Neural cell (in vitro differentiated cells): Measurements from ENCODE around the gene VPS13C.

Source experiments
- EP300 ChIP-seq: fragments of 450-650 bp; conservative IDR thresholded peaks from 2 replicates; pipeline ENCODE4 v1.6.1; 2014; ENCODE audit warnings: antibody characterized with exemption, mild to moderate bottlenecking, moderate library complexity; ENCODE audit not compliant: poor library complexity, severe bottlenecking
- EZH2 ChIP-seq: fragments of 200-600, 300-800 bp; shearing (Covaris generic), sonication (generic); IDR thresholded peaks from 2 replicates; pipeline ENCODE4 v1.6.1; 2014; ENCODE audit warnings: antibody characterized with exemption, low read length, borderline replicate concordance, mild to moderate bottlenecking; ENCODE audit not compliant: insufficient read depth, poor library complexity, severe bottlenecking
- MXI1 ChIP-seq: fragments of 450-650 bp; conservative IDR thresholded peaks from 2 replicates; pipeline ENCODE4 v1.6.1; 2014; ENCODE audit warnings: antibody characterized with exemption, mild to moderate bottlenecking; ENCODE audit not compliant: poor library complexity, severe bottlenecking
- POLR2AphosphoS5 ChIP-seq: IDR thresholded peaks from 2 replicates; pipeline ENCODE4 v1.6.1; 2012
- RAD21 ChIP-seq: fragments of 450-650 bp; conservative IDR thresholded peaks from 2 replicates; pipeline ENCODE4 v1.6.1; 2014; ENCODE audit warnings: antibody characterized with exemption, mild to moderate bottlenecking, moderate library complexity
- TAF1 ChIP-seq: IDR thresholded peaks from 2 replicates; pipeline ENCODE4 v1.6.1; 2012; ENCODE audit warnings: low read depth
- TF ChIP-seq, protein P1 (sequence below): fragments of 450-650 bp; IDR thresholded peaks from 2 replicates; pipeline ENCODE4 v1.5.1; 2014; ENCODE audit warnings: antibody characterized with exemption, mild to moderate bottlenecking, moderate library complexity; ENCODE audit not compliant: poor library complexity, severe bottlenecking
- TF ChIP-seq, protein P2 (sequence below): IDR thresholded peaks from 2 replicates; pipeline ENCODE4 v1.6.1; 2012; ENCODE audit warnings: borderline replicate concordance

DNA sequence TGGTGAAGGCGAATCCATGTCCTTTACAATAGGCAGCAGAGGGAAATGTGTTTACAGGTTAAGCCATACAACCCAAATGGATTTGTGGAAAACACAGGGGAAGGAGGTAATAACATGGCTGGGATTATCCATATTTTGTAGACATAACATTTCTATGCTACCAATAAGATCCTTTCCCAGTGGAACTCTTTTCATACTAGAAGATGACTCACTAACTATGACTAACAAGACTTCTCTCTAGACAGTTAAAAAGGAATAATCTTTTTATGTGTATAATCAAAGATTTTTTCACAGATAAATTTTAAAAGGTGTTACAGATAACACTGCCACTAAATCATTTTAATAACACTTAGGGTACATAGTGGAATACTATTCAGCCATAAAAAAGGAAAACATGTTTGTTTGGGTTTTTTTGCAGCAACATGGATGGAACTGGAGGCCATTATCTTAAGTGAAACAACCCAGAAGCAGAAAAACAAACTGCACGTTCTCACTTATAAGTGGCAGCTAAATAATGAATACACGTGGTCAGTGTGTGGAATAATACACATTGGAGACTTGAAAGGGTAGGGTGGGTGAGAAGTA lies 39.6 kb downstream of the VPS13C start:
- TF ChIP-seq, protein P1, sequence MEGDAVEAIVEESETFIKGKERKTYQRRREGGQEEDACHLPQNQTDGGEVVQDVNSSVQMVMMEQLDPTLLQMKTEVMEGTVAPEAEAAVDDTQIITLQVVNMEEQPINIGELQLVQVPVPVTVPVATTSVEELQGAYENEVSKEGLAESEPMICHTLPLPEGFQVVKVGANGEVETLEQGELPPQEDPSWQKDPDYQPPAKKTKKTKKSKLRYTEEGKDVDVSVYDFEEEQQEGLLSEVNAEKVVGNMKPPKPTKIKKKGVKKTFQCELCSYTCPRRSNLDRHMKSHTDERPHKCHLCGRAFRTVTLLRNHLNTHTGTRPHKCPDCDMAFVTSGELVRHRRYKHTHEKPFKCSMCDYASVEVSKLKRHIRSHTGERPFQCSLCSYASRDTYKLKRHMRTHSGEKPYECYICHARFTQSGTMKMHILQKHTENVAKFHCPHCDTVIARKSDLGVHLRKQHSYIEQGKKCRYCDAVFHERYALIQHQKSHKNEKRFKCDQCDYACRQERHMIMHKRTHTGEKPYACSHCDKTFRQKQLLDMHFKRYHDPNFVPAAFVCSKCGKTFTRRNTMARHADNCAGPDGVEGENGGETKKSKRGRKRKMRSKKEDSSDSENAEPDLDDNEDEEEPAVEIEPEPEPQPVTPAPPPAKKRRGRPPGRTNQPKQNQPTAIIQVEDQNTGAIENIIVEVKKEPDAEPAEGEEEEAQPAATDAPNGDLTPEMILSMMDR: no peak
- TF ChIP-seq POLR2AphosphoS5: no peak
- no peak for TF ChIP-seq TAF1
- TF ChIP-seq, protein P2, sequence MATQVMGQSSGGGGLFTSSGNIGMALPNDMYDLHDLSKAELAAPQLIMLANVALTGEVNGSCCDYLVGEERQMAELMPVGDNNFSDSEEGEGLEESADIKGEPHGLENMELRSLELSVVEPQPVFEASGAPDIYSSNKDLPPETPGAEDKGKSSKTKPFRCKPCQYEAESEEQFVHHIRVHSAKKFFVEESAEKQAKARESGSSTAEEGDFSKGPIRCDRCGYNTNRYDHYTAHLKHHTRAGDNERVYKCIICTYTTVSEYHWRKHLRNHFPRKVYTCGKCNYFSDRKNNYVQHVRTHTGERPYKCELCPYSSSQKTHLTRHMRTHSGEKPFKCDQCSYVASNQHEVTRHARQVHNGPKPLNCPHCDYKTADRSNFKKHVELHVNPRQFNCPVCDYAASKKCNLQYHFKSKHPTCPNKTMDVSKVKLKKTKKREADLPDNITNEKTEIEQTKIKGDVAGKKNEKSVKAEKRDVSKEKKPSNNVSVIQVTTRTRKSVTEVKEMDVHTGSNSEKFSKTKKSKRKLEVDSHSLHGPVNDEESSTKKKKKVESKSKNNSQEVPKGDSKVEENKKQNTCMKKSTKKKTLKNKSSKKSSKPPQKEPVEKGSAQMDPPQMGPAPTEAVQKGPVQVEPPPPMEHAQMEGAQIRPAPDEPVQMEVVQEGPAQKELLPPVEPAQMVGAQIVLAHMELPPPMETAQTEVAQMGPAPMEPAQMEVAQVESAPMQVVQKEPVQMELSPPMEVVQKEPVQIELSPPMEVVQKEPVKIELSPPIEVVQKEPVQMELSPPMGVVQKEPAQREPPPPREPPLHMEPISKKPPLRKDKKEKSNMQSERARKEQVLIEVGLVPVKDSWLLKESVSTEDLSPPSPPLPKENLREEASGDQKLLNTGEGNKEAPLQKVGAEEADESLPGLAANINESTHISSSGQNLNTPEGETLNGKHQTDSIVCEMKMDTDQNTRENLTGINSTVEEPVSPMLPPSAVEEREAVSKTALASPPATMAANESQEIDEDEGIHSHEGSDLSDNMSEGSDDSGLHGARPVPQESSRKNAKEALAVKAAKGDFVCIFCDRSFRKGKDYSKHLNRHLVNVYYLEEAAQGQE: no peak
- no peak for TF ChIP-seq EZH2
- no peak for TF ChIP-seq MXI1
- no peak for TF ChIP-seq EP300
- TF ChIP-seq RAD21: no peak
